AG10803 (cell line): ENCODE results near the gene ABLIM3.

ENCODE experiments used
- DNase-seq: peaks from one replicate; pipeline ENCODE4 v3.0.0; 2010; ENCODE audit warnings: low read depth
- H3K4me3 ChIP-seq: 2 replicates; pipeline ENCODE4 v1.5.1; 2011; ENCODE audit warnings: mild to moderate bottlenecking, low read length, control low read depth
- CTCF ChIP-seq: conservative IDR thresholded peaks from 2 replicates; pipeline ENCODE4 v1.5.1; 2011; ENCODE audit warnings: mild to moderate bottlenecking, low read length, control low read depth, inconsistent platforms

ABLIM3 gene

GRCh38 chr5:149219584-149219983 is 78.3 kb downstream of the ABLIM3 start:
- TF ChIP-seq CTCF, result no peak
- H3K4me3 ChIP-seq, result no peak overlapping the region
- DNase-seq, result no peak

- no peak for DNase-seq
- no peak overlapping the region for H3K4me3 ChIP-seq
- TF ChIP-seq CTCF, result no peak
Observed at GRCh38 chr5:149220750-149221149, 79.5 kb downstream of the ABLIM3 start.

- TF ChIP-seq CTCF, result no peak
- H3K4me3 ChIP-seq, result no peak overlapping the region
- peak; percentile 36 for DNase-seq
Observed at GRCh38 chr5:149221326-149221725, 80.0 kb downstream of the ABLIM3 start.

- no peak for DNase-seq
- no peak for TF ChIP-seq CTCF
- no peak overlapping the region for H3K4me3 ChIP-seq
Observed at GRCh38 chr5:149221731-149222342, 80.5 kb downstream of the ABLIM3 start.

GRCh38 chr5:149223081-149223848 is 82.0 kb downstream of the ABLIM3 start:
- no peak for DNase-seq
- no peak for TF ChIP-seq CTCF
- H3K4me3 ChIP-seq, result no peak overlapping the region

- TF ChIP-seq CTCF, result no peak
- H3K4me3 ChIP-seq, result no peak overlapping the region
- no peak for DNase-seq
Observed at GRCh38 chr5:149224282-149224681, 83.0 kb downstream of the ABLIM3 start.
